GM19035 (cell line): Measurements from ENCODE around the gene HORMAD1.
A peak's percentile ranks its signal among the peaks of the same experiment; 100 is the strongest.
"Not testable (repeated sequence)": the region's sequence is repeated elsewhere in the genome, so short reads cannot be mapped to it uniquely, and the experiment has no call there.

Experiments used
- ATAC-seq: cut with Tn5 transposase; IDR thresholded peaks from one replicate; pipeline ENCODE4 v1.9.1; 2021; ENCODE audit not compliant: unreplicated experiment

HORMAD1 gene

DNA sequence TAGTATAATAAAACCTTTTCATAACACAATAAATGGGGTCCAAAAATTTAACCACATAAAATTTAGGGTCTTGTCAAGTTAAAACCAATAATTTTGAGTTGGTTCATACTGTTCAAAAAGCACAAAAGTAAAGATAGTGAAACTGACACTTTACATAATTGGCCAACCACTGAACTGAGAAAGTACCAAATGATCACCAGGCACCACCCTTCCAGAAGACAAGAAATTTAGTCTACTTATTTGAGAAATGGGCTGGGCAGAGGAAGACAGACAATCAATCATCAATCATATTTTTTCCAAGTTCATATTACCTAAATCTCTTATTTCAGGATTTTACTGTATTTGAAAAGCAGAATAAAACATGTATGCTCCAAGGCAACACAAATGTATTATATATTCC lies 17.3 kb downstream of the HORMAD1 start:
- ATAC-seq = no peak

DNA sequence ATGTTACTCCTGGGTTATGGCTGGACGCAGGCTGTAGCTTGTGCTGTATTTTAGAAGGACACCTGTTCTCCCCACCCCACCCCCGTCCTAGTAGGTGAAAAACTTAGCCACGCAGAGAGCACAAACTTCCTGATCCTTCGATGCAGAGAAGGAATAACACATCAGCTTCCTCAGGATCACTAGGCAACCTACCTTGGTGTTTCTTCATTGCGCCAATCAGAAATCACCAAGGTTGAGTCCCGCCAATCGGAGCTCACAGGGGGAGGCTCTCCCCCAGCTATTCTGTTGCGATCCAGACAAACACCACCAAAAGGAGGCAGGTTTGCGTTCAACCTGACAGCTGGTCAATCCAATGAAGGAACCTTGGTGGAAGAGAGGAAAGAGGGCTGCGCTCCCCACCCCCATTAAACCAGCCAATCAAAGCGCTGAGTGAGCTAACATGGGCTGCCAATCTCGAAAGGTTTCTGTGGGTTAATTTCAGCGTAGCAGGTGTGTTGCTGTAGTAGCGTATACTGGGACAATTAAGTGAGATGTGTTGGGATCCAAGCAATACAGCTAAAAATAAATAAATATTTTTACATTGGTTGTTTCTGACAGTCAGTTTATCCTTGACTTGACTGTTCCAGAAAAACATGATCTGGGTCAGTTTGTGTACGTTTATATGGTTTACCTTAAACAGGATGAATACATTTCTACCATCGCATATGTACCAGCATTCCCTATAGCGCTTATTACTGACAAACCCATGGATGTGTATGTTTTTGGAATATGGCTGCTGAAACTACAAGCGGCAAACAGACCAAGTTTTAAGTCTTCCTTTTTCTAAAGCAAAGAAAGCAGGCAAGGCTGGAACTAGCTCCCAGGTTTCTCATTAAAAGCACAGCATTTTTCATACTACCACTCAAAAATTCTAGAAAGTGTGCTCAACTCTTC lies 23.4 kb downstream of the HORMAD1 start, which contains the start of gene GOLPH3L:
GOLPH3L (minus strand) TSS at position 160 of the 933 bp plus-strand sequence. CDS start 2,316 bp downstream, outside the sequence.
- peak; percentile 98 for ATAC-seq

DNA sequence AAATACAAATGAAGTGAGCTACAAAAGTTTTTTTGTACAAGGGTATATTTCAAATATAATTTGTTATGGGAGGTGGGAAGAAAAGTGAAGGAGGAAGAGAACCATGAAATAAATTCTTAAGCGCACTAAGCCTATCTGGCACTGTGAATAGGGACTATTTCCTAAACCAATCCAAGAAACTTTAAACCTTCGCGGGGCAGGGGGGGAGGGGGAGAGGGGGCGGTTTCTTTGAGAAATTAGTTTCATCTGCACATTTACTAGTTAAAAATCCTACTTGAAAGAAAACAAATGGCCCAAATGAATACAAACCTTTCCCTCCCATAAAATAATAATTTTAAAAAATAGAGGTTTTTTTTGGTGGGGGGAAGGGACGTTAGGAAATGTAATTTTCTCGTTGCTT lies 24.1 kb downstream of the HORMAD1 start:
- ATAC-seq = no peak

DNA sequence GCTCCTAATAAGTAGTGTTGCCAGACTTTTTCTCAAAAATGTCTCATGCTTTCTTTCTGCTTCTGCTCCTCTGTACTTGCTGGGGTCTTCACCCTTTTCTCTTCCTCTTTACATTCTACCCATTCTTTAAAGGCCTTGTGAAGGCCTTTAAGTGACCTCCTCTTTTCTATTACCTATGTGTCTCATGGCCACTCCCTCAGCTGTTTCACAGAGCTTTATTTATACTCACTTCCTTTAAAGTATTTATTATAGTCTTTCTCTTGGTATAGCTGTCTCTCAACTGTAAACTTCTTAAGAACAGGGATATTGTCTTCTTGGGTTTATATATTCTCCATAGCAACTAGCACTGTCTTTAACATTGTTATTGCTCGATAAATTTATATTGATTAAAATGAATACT lies 24.5 kb downstream of the HORMAD1 start:
- ATAC-seq = no peak

DNA sequence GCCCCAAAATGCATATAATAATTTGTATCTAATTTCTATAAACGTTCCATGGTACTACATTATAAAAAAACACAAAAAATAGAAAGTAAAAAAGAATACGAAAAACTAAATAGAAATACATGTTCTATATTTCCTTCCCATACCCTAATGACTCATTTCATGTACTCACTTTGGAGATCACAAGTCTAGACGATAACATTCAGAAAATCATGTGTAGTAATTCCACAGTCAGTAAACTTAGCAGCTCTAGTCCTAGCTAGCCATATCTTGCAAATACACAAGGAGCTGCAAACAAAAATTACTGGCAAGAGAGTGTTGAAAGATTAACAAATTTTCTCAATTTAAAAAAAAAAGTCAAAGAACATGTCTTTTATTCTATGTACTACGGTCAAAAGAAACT lies 25.1 kb downstream of the HORMAD1 start:
- ATAC-seq = no peak

DNA sequence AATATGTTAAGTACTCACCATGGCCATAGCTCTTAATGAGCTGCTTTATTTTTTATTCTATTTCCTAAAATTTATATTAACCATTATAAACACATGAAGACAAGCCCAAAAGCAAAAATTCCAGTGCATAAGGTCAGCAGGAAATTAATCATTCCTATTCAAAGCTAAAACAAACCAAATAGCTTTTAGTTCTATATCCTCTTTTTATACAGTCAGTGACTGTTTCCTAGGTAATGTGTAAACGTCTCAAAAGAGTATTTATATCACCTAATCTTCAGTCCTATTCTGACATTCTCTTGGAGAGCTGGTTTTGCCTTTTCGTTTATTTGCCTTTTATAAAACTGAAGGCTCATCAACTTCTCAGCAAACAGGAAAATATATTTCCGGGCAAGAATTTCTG lies 28.0 kb downstream of the HORMAD1 start:
- ATAC-seq = no peak

DNA sequence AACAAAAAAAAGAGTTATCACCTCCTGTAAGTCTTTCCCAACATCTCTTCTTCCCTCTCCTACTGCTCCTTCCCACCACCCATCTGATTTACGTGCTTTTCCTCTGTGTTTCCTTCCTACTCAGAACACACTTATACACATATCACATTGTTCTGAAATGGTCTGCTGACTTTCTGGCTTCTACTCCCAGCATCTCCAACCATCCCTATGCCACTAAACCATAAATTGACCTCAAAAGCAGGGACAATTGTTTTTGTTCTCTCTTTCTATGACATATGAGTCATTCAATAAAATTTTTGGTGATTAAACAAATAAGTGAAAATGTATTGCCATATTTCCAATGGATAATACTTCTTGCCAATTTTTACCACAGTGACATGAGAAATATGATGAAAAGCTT lies 31.9 kb downstream of the HORMAD1 start:
- no peak for ATAC-seq

DNA sequence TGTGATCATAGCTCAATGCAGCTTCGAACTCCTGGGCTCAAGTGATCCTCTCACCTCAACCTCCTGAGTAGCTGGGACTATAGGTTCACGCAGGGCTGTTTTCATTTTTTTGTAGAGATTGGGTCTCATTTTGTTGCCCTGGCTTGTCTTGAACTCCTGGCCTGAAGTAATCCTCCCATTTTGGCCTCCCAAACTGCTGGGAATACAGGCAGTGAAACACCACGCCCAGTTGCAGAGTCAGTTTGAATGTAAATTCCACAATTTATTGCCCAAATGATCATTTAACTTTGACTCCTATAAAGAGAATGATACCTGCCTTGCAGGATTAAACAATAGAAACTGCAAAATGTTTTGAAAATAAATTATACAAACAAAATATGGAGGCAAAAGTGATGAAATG lies 34.4 kb downstream of the HORMAD1 start:
- no peak for ATAC-seq

DNA sequence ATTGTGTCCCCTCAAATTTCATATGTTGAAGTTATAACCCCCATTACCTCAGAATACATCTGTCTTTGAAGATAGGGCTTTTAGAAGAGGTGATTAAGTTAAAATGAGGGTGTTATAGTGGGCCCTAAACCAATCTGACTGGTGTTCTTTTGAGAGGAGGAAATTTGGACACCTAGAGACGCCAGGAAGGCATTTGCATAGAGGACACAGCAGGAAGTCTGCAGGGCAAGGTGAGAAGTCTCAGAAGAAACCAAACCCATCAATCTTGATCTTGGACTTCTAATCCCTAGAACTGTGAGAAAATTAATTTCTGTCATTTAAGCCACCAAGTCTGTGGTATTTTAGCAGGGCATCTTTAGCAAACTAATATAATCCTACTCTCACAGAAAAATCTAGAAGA lies 36.8 kb downstream of the HORMAD1 start:
- no peak for ATAC-seq

DNA sequence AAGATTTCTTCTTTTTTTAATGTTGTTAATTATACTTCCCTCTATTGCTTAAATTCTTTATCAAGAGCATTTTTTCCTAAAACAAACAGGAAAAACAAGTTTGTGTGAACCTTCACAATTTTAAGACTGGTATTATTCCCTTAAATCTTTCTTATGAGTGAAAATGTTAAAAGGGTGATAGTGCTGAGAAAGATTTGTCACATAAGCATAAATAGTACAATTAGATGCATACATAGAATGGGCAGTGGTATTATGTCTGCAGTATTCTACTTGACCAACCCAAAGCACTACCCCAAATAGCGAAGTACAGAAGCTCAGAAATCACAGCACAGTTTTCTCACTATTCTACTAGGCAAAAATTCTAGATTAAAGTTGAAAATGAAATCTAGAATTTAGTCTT lies 41.7 kb downstream of the HORMAD1 start:
- ATAC-seq = no peak

DNA sequence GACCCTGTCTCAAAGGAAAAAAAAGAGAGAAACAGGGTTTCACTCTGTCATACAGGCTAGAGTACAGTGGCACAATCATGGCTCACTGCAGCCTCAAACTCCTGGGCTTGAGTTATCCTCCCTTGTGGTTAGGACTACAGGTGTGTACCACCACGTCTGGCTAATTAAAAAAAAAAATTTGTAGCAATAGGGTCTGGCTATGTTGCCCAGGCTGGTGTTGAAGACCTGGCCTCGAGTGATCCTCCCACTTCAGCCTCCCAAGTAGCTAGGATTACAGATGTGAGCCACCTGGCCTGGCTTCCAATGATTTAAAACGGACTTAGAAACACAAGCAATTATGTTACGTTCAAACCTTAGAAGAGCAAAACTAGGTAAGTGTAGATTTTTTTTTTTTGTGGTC lies 45.8 kb downstream of the HORMAD1 start:
- no peak for ATAC-seq

DNA sequence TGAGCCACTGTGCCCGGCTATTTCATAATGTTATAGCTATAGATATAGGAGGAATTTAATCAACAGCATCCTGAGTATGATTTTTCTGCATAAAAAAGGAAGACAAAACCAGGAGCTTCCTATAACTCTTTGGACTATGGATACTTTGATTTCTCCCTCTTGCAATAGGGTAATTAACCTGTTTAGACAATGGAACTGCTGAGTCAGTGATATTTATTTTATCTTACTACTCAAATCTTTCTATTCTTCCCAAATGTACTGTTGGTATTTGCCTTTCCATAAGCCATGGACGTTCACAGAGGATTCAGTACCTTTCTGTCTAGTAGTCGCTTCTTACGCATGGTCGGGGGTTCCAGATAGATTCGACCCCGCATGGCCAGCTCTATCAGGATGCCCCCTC lies 57.4 kb downstream of the HORMAD1 start:
- no peak for ATAC-seq

DNA sequence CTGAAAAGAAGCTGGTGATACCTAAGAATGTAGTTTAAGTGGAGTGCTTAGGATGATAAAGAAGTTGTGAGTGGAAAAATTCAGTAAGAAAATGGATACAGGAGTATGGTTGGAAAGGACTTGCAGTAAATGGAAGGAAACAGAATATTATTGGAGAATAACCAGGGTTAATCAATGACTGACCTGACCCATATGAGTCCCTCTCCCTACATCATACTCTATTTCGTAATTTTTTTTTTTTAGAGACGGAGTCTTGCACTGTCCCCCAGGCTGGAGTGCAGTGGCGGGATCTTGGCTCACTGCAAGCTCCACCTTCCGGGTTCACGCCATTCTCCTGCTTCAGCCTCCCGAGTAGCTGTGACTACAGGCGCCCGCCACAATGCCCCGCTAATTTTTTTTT lies 57.9 kb downstream of the HORMAD1 start:
- no peak for ATAC-seq

DNA sequence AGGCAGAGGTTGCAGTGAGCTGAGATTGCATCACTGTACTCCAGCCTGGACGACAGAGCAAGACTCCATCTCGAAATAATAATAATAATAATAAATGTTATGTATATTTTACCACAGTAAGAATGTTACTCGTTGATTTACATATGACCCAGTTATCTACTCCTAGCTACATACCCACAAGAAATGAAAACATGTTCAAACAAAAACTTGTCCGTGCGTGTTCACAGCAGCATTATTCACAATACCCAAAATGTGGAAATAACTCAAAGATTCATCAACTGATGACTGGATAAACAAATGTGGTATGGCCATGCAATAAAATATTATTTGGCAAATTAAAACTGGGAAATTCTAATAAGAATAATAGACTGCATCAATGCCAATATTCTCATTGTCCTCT lies 59.5 kb downstream of the HORMAD1 start:
- no peak for ATAC-seq

DNA sequence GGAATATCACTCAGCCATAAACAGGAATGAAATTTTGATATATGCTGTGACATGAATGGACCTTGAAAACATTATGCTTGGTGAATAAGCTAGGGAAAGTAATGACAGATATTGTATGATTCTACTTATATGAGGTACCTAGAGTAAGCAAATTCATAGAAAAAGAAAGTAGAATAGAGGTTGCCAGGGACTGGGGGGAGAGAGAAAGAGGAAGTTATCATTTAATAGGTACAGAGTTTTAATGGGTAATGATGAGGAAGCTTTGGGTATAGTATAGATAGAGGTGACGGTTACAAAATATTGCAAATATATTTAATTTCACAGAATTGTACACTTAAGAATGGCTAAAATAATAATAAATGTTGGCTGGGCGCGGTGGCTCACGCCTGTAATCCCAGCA lies 60.1 kb downstream of the HORMAD1 start:
- ATAC-seq = no peak

DNA sequence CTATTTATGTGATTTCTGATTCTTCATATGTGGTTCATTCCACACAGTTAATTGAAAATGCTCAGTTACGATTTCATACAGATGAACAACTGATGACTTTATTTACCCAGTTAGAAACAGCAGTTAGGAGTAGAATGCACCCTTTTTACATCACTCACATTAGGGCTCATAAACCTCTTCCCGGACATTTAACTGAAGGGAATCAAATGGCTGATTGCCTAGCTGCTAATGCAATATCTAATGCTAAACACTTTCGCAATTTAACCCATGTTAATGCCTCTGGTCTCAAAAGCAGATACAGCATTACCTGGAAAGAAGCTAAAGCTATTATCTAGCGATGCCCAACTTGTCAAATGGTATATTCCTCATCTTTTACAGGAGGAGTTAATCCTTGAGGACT lies 63.6 kb downstream of the HORMAD1 start:
- not testable (repeated sequence) for ATAC-seq

DNA sequence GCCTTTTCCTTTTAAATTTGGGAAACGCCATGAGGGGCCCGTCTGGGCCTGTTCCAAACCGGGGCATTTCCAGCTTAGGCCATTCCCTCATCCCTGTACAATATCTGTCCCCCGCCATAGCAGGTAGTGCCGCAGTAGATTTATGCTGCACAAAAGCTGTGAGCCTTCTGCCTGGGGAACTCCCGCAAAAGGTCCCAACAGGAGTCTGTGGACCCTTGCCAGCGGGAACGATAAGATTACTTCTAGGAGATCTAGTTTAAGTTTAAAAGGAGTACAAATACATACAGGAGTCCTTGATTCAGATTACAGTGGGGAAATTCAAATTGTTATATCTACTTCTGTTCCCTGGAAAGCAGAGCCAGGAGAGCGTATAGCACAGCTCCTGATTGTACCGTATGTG lies 66.1 kb downstream of the HORMAD1 start:
- ATAC-seq = not testable (repeated sequence)

DNA sequence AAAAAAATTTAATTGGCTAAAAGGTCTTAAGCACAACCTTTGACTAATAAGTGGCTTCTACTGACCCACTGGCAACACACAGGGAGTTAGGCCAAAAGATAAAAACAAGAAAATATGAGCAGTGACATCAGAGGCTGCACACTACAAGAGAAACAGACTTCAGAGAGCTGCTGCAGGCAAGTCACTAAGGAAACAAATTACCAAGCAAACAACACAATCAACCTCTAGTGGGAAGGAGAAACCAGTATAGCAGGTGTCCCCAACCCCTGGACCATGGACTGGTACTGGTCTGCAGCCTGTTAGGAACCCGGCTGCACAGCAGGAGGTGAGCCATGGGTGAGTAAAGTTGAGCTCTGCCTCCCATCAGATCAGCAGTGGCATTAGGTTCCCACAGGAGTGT lies 70.5 kb downstream of the HORMAD1 start:
- ATAC-seq = no peak

DNA sequence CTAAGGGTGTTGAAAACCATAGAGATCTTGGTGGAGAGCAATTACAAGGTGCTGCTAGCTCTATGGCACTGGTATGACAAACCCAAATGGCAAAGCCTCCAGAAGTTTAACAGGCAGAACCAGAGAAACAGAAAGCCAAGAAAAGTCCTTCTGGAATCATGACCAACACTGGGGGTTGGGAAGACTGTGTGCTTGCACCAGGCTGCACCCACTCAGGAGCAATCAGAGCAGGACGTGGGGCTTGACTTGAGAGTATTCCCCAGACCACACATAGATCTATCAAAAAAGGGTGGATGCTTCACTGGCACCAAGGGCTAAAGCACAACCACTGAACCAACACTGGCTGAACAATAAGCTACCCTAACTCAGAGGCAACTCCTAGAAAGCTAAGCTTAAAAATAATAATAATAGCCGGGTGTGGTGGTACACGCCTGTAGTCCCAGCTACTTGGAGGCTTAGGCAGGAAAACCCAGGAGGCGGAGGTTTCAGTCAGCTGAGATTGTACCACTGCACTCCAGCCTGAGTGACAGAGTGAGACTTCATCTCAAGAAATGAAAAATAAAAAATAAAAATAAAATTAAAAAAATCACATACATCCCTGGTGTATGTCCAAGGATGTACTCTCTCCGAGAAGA lies 71.1 kb downstream of the HORMAD1 start:
- ATAC-seq = no peak
